SK-N-SH (cell line): Measurements from ENCODE around the gene ARHGEF28. TPM values are rescaled to one million over a fixed set of nuclear protein-coding genes. Genes with fewer than 3 reads are reported as not detected.

Experiments used
- CTCF ChIA-PET: fragments of 300-600, 350-600 bp; formaldehyde crosslinking; extraction: SDS; loops from one replicate; lab custom pipeline; 2021; lab: Yijun Ruan, JAX
- POLR2A ChIA-PET: fragments of 350-600 bp; sonication (Branson Sonifier 250); formaldehyde crosslinking; extraction: SDS; loops from one replicate; lab custom pipeline; 2020; ENCODE audit warnings: antibody characterized with exemption, inconsistent platforms; lab: Yijun Ruan, JAX
- DNase-seq: peaks from one replicate; pipeline ENCODE4 v3.0.0; 2012
- H2AFZ ChIP-seq: fragments of 200-600 bp; sonication (generic); 2 replicates; pipeline ENCODE4 v1.8.1; 2016; ENCODE audit warnings: antibody characterized with exemption, mild to moderate bottlenecking, low read depth
- H3F3A ChIP-seq: fragments of 200-600 bp; sonication (generic); replicated peaks from 2 replicates; pipeline ENCODE3; 2016; ENCODE audit warnings: antibody characterized with exemption, mild to moderate bottlenecking; ENCODE audit not compliant: insufficient read depth
- H3K27ac ChIP-seq, 2 experiments: fragments of 200-500 bp in 1 of 2; fragments of 200-600 bp in 1 of 2; sonication (Bioruptor generic) in 1 of 2; sonication (generic), shearing (Covaris generic) in 1 of 2; 2 replicates each; pipeline versions ENCODE4 v1.5.1 to v1.6.1; 2014 to 2016; ENCODE audit warnings: low read depth in 2 of 2, inconsistent platforms in 1 of 2, low read length in 1 of 2, mild to moderate bottlenecking in 1 of 2, mixed read lengths in 1 of 2
- H3K27me3 ChIP-seq: fragments of 200-600 bp; sonication (generic), shearing (Covaris generic); 2 replicates; pipeline ENCODE4 v1.6.1; 2016; ENCODE audit warnings: mixed run types; ENCODE audit not compliant: insufficient read depth
- H3K36me3 ChIP-seq, 2 experiments: fragments of 200-500 bp in 1 of 2; fragments of 200-600 bp in 1 of 2; sonication (Bioruptor generic) in 1 of 2; sonication (generic) in 1 of 2; replicated peaks in 1 of 2; 2 replicates each; pipeline versions ENCODE3 to v1.5.1; 2014 to 2016; ENCODE audit warnings: low read length in 1 of 2, mild to moderate bottlenecking in 1 of 2; ENCODE audit not compliant: insufficient read depth in 2 of 2, control insufficient read depth in 1 of 2
- H3K4me1 ChIP-seq, 2 experiments: fragments of 200-500 bp in 1 of 2; fragments of 200-600 bp in 1 of 2; sonication (Bioruptor generic) in 1 of 2; sonication (generic), shearing (Covaris generic) in 1 of 2; 2 replicates each; pipeline versions ENCODE4 v1.5.1 to v1.6.1; 2014 to 2016; ENCODE audit warnings: low read depth in 1 of 2, low read length in 1 of 2, mixed run types in 1 of 2; ENCODE audit not compliant: insufficient read depth in 2 of 2, control insufficient read depth in 1 of 2
- H3K4me2 ChIP-seq: fragments of 200-600 bp; sonication (generic), shearing (Covaris generic); 2 replicates; pipeline ENCODE4 v1.6.1; 2017; ENCODE audit warnings: mixed run types
- H3K4me3 ChIP-seq, 2 experiments: fragments of 200-500 bp in 1 of 2; fragments of 200-600 bp in 1 of 2; sonication (Bioruptor generic) in 1 of 2; sonication (generic), shearing (Covaris generic) in 1 of 2; 2 replicates each; pipeline versions ENCODE4 v1.5.1 to v1.8.1; 2014 to 2016; ENCODE audit warnings: low read depth in 2 of 2, inconsistent platforms in 1 of 2, low read length in 1 of 2, mild to moderate bottlenecking in 1 of 2, mixed read lengths in 1 of 2, moderate library complexity in 1 of 2
- H3K79me2 ChIP-seq: fragments of 200-600 bp; sonication (generic); 2 replicates; pipeline ENCODE4 v1.8.1; 2017; ENCODE audit warnings: mild to moderate bottlenecking; ENCODE audit not compliant: insufficient read depth
- H3K9ac ChIP-seq: fragments of 200-600 bp; sonication (generic); 2 replicates; pipeline ENCODE4 v1.6.1; 2017; ENCODE audit warnings: mixed run types
- H3K9me2 ChIP-seq: fragments of 200-600 bp; sonication (generic); 2 replicates; pipeline ENCODE4 v1.6.1; 2017; ENCODE audit warnings: mixed run types
- H3K9me3 ChIP-seq: fragments of 200-600 bp; sonication (generic); 2 replicates; pipeline ENCODE4 v1.6.1; 2017; ENCODE audit warnings: mixed run types, mild to moderate bottlenecking, moderate library complexity
- H4K20me1 ChIP-seq: fragments of 200-600 bp; sonication (generic); 2 replicates; pipeline ENCODE4 v1.6.1; 2017; ENCODE audit warnings: mild to moderate bottlenecking, mixed run types; ENCODE audit not compliant: insufficient read depth
- CTCF ChIP-seq: fragments of 200-600 bp; sonication (generic); IDR thresholded peaks from 2 replicates; pipeline ENCODE4 v1.6.1; 2017; ENCODE audit warnings: antibody characterized with exemption, mild to moderate bottlenecking, moderate library complexity
- ELF1 ChIP-seq: IDR thresholded peaks from 2 replicates; pipeline ENCODE4 v1.4.0; 2012
- FOSL2 ChIP-seq: IDR thresholded peaks from 2 replicates; pipeline ENCODE4 v1.4.0; 2012; ENCODE audit warnings: low read depth, mild to moderate bottlenecking, moderate library complexity, borderline replicate concordance
- GATA2 ChIP-seq: sonication (generic); formaldehyde crosslinking; IDR thresholded peaks from 2 replicates; pipeline ENCODE4 v1.5.0; 2020; ENCODE audit warnings: mild to moderate bottlenecking, missing genetic modification reagents
- MEF2A ChIP-seq: IDR thresholded peaks from 2 replicates; pipeline ENCODE4 v1.4.0; 2012; ENCODE audit warnings: low read depth, borderline replicate concordance
- MXI1 ChIP-seq: IDR thresholded peaks from 2 replicates; pipeline ENCODE4 v1.6.1; 2012; ENCODE audit warnings: mild to moderate bottlenecking, low read depth, low read length, improper control_type of control experiment
- NFIC ChIP-seq: IDR thresholded peaks from 2 replicates; pipeline ENCODE4 v1.4.0; 2012; ENCODE audit warnings: borderline replicate concordance
- PBX3 ChIP-seq: IDR thresholded peaks from 2 replicates; pipeline ENCODE4; 2012
- POLR2AphosphoS5 ChIP-seq: IDR thresholded peaks from 2 replicates; pipeline ENCODE4 v1.6.1; 2012; ENCODE audit warnings: low read depth, low read length
- RAD21 ChIP-seq: IDR thresholded peaks from 2 replicates; pipeline ENCODE4 v1.6.1; 2012; ENCODE audit warnings: mild to moderate bottlenecking, low read length
- RCOR1 ChIP-seq: fragments of 150-350 bp; IDR thresholded peaks from 2 replicates; pipeline ENCODE4 v1.6.1; 2017; ENCODE audit warnings: antibody characterized with exemption, low read length
- REST ChIP-seq: IDR thresholded peaks from 2 replicates; pipeline ENCODE4 v1.6.1; 2012; ENCODE audit warnings: mild to moderate bottlenecking, low read depth, low read length, moderate library complexity
- RXRA ChIP-seq: IDR thresholded peaks from 2 replicates; pipeline ENCODE4 v1.4.0; 2012; ENCODE audit warnings: low read depth, mild to moderate bottlenecking, borderline replicate concordance
- SMC3 ChIP-seq: IDR thresholded peaks from 2 replicates; pipeline ENCODE4 v1.6.1; 2012; ENCODE audit warnings: low read depth, low read length, improper control_type of control experiment
- YY1 ChIP-seq: IDR thresholded peaks from 2 replicates; pipeline ENCODE4 v1.4.0; 2012; ENCODE audit warnings: low read depth, mild to moderate bottlenecking
- WGBS: methylation state at CpG from one replicate; pipeline ENCODE4 v1.1.6; 2017; ENCODE audit warnings: low lambda C conversion rate; 5-methylcytosine and 5-hydroxymethylcytosine counted together
- polyA plus RNA-seq, 3 experiments: library from polyadenylated mRNA; depleted of rRNA; stranded (reverse); fragments of >200 nt; gene quantifications; 2 replicates each; pipeline ENCODE4 v1.2.3, GENCODE V29; 2012
- TF ChIP-seq, protein P1 (sequence below): fragments of 150-350 bp; IDR thresholded peaks from 2 replicates; pipeline ENCODE4 v1.6.1; 2017; ENCODE audit warnings: antibody characterized with exemption, low read length, low read depth, borderline replicate concordance

The ARHGEF28 gene
- polyA plus RNA-seq, 1 of the 3 experiments (the other 2 are of a cell fraction) = 4.2 TPM

DNA sequence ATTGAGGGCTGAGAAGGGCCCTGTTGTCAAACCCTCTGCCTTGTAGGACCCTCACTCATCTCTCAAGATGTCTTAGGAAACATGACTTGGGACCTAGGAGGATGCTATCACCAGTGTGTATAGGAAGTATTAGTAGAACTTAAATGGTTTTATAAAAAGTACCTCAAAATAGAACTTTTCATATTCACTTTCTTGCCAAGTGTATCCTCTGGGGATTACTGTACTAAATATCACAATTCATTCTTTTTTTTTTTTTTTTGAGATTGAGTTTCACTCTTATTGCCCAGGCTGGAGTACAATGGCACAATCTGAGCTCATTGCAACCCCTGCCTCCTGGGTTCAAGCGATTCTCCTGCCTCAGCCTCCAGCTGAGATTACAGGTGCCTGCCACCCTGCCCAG lies 56.2 kb downstream of the ARHGEF28 start:
- Histone ChIP-seq H3K4me1 (no peaks in the 10 kb centered on the region), H3K4me3 (no peak overlapping the region), H3F3A (peaks cover 17% of the 10 kb centered on the region), H3K79me2 (peaks cover 11% of the 10 kb centered on the region), H3K27ac (no peak overlapping the region), H3K9me2 (no peaks in the 10 kb centered on the region), H3K9ac (no peak overlapping the region), H2AFZ (no peak overlapping the region), H3K27me3 (no peaks in the 10 kb centered on the region), H4K20me1 (no peaks in the 10 kb centered on the region), H3K36me3 (no peaks in the 10 kb centered on the region), H3K4me2 (no peak overlapping the region), H3K9me3 (no peaks in the 10 kb centered on the region)
- 85% methylated on average over 1 of the region's 1 CpG for WGBS
- POLR2A ChIA-PET = no interaction called here
- TF ChIP-seq MEF2A (no peak), ELF1 (no peak), SMC3 (no peak), RAD21 (no peak), RCOR1 (no peak), MXI1 (no peak), YY1 (no peak), CTCF (no peak), RXRA (no peak), PBX3 (no peak), POLR2AphosphoS5 (no peak)
- TF ChIP-seq, protein P1, sequence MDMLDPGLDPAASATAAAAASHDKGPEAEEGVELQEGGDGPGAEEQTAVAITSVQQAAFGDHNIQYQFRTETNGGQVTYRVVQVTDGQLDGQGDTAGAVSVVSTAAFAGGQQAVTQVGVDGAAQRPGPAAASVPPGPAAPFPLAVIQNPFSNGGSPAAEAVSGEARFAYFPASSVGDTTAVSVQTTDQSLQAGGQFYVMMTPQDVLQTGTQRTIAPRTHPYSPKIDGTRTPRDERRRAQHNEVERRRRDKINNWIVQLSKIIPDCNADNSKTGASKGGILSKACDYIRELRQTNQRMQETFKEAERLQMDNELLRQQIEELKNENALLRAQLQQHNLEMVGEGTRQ = no peak
- DNase-seq = no peak
- CTCF ChIA-PET = no interaction called here

DNA sequence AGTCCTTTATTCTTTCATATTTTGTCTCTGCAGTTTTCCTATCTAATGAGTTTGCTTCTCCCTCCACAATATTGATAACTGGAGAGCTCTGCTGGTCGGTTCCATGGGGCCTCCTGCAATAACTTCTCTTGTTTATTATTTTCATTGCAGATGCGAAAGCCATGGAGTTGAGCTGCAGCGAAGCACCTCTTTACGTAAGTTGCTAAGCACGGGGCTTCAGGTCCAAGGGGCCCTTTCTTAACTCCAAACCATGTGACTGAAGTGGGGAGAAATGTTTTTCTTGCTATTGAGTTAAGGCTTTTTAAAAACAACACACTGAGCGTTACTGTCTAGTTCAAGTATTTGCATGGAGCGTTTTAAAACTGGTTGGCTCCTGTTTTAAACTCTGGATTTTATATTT lies 58.7 kb downstream of the ARHGEF28 start:
- no peak overlapping the region for H3K4me3 ChIP-seq
- no peak overlapping the region for H3K4me2 ChIP-seq
- POLR2A ChIA-PET = no interaction called here
- no peaks in the 10 kb centered on the region for H3K9me3 ChIP-seq
- no peaks in the 10 kb centered on the region for H3K4me1 ChIP-seq
- CTCF ChIA-PET = interaction anchor here (1.2 kb wide), 1 partner anchor 9 kb away, joined by 4 read pairs; no protein-coding TSS in a partner anchor
- no peaks in the 10 kb centered on the region for H4K20me1 ChIP-seq
- H3K9ac ChIP-seq = no peak overlapping the region
- no peaks in the 10 kb centered on the region for H3K9me2 ChIP-seq
- no peak overlapping the region for H3K27ac ChIP-seq
- no peaks in the 10 kb centered on the region for H3K27me3 ChIP-seq
- no peak for DNase-seq
- no peak overlapping the region for H2AFZ ChIP-seq
- TF ChIP-seq GATA2 (CRISPR knock-in tag) = no peak
- no peak for TF ChIP-seq FOSL2
- no peak for TF ChIP-seq RCOR1
- no peak for TF ChIP-seq NFIC
- TF ChIP-seq REST = no peak
- TF ChIP-seq YY1 = no peak
- H3K36me3 ChIP-seq = no peaks in the 10 kb centered on the region
- H3K79me2 ChIP-seq = peaks cover 6% of the 10 kb centered on the region; the same call in 1 of the 2 replicates
- H3F3A ChIP-seq = peaks cover 17% of the 10 kb centered on the region
- WGBS = 86% methylated on average over 7 of the region's 7 CpGs
